Gastroesophageal sphincter (tissue), 3 donors: Measurements from ENCODE around the gene CSMD2.

Source experiments
- CTCF ChIP-seq, 4 experiments: fragments of 200-600 bp in 2 of 4; fragments of 450-650 bp in 2 of 4; sonication (generic) in 1 of 4; IDR thresholded peaks; one replicate each; pipeline ENCODE4 v1.5.1; 2017 to 2019; ENCODE audit warnings: antibody characterized with exemption in 4 of 4, mild to moderate bottlenecking in 2 of 4, moderate library complexity in 2 of 4
- EP300 ChIP-seq: sonication (generic); formaldehyde crosslinking; IDR thresholded peaks from one replicate; pipeline ENCODE4 v1.6.1; 2017; ENCODE audit warnings: antibody characterized with exemption, mild to moderate bottlenecking
- POLR2A ChIP-seq, 2 donors: fragments of 450-650 bp; IDR thresholded peaks; one replicate each; pipeline ENCODE4 v1.6.1; 2017; ENCODE audit warnings: antibody characterized with exemption in 2 of 2, mild to moderate bottlenecking in 2 of 2, moderate library complexity in 1 of 2
- POLR2AphosphoS5 ChIP-seq: sonication (generic); formaldehyde crosslinking; IDR thresholded peaks from one replicate; pipeline ENCODE4 v1.6.1; 2017; ENCODE audit warnings: antibody characterized with exemption

- TF ChIP-seq CTCF (IDR thresholded peaks at IDR 0.05) (no peak), POLR2A (IDR thresholded peaks at IDR 0.05) (no peak), EP300 (no peak), POLR2AphosphoS5 (no peak)
Observed at GRCh38 chr1:34132161-34132420, 32.9 kb downstream of the CSMD2 start.
